ENCODE results near the gene USP53.

DNA sequence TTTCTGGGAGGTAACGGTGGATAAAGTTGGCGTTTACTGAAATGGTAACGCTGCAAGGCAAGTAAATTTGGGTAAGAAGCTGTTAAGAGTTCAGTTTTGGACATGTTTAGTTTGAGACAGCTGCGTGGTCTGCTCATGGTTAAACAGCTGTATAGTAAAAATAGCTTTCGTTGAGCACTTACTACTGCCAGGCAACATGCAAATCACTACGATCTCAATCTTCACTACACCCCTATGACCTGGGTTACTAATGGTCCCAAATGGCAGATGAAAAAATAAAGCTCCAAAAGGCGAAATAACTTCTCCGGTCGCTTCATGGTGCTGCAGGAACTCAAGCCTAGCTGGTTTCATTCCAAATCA, 87.2 kb downstream of the USP53 start:
- TF ChIP-seq, protein P1, sequence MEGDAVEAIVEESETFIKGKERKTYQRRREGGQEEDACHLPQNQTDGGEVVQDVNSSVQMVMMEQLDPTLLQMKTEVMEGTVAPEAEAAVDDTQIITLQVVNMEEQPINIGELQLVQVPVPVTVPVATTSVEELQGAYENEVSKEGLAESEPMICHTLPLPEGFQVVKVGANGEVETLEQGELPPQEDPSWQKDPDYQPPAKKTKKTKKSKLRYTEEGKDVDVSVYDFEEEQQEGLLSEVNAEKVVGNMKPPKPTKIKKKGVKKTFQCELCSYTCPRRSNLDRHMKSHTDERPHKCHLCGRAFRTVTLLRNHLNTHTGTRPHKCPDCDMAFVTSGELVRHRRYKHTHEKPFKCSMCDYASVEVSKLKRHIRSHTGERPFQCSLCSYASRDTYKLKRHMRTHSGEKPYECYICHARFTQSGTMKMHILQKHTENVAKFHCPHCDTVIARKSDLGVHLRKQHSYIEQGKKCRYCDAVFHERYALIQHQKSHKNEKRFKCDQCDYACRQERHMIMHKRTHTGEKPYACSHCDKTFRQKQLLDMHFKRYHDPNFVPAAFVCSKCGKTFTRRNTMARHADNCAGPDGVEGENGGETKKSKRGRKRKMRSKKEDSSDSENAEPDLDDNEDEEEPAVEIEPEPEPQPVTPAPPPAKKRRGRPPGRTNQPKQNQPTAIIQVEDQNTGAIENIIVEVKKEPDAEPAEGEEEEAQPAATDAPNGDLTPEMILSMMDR (IDR thresholded peaks at IDR 0.05; ENCODE audit: borderline replicate concordance, extremely low read depth, low read length, poor library complexity, severe bottlenecking): no peak
- TF ChIP-seq EZH2 (IDR thresholded peaks at IDR 0.05; ENCODE audit: borderline replicate concordance, low read depth, low read length, severe bottlenecking): no peak

Data from DND-41 (cell line).